GM23338 (cell line): ENCODE data around the gene DMKN. TPM values are rescaled to one million over a fixed set of nuclear protein-coding genes. Genes with fewer than 3 reads are reported as not detected.

Experiments used
- ATAC-seq: fragments of 200-7000 bp; cut with Tn5 transposase; 3 replicates; pipeline ENCODE4 v1.9.1; 2020
- DNase-seq: peaks from one replicate; pipeline ENCODE4 v3.0.0-alpha.2; 2015; ENCODE audit warnings: low spot score
- H2AFZ ChIP-seq: fragments of 200-600 bp; sonication (generic); 2 replicates; pipeline ENCODE4 v1.8.0; 2016; ENCODE audit warnings: antibody characterized with exemption, mild to moderate bottlenecking, moderate library complexity
- H3F3A ChIP-seq: fragments of 200-600 bp; sonication (generic); replicated peaks from 2 replicates; pipeline ENCODE4 v1.8.0; 2017; ENCODE audit warnings: antibody characterized with exemption, mixed run types, low read depth
- H3K27ac ChIP-seq: fragments of 200-600 bp; sonication (generic); 2 replicates; pipeline ENCODE4 v1.6.1; 2016; ENCODE audit warnings: low read depth
- H3K27me3 ChIP-seq: fragments of 200-600 bp; sonication (generic); 2 replicates; pipeline ENCODE4 v1.8.0; 2016; ENCODE audit warnings: mild to moderate bottlenecking, mixed run types, moderate library complexity; ENCODE audit not compliant: insufficient read depth
- H3K36me3 ChIP-seq: fragments of 200-600 bp; sonication (generic); 2 replicates; pipeline ENCODE4 v1.8.0; 2016; ENCODE audit warnings: mild to moderate bottlenecking; ENCODE audit not compliant: insufficient read depth
- H3K4me1 ChIP-seq: fragments of 200-600 bp; sonication (generic); 2 replicates; pipeline ENCODE4 v1.8.0; 2016; ENCODE audit warnings: mild to moderate bottlenecking, moderate library complexity; ENCODE audit not compliant: insufficient read depth
- H3K4me2 ChIP-seq: fragments of 200-600 bp; sonication (generic); 2 replicates; pipeline ENCODE4 v1.7.1; 2017; ENCODE audit warnings: mixed run types
- H3K4me3 ChIP-seq: fragments of 200-600 bp; sonication (generic); 2 replicates; pipeline ENCODE4 v1.6.1; 2016; ENCODE audit warnings: mixed run types
- H3K79me2 ChIP-seq: fragments of 200-600 bp; sonication (generic); replicated peaks from 2 replicates; pipeline ENCODE4 v1.8.0; 2017; ENCODE audit warnings: mild to moderate bottlenecking; ENCODE audit not compliant: insufficient read depth
- H3K9me2 ChIP-seq: fragments of 200-600 bp; sonication (generic); 2 replicates; pipeline ENCODE4 v1.8.0; 2017; ENCODE audit not compliant: insufficient read depth
- H4K20me1 ChIP-seq: fragments of 200-600 bp; sonication (generic); replicated peaks from 2 replicates; pipeline ENCODE4 v1.8.0; 2017; ENCODE audit warnings: mild to moderate bottlenecking; ENCODE audit not compliant: insufficient read depth
- H3K27ac Mint-ChIP-seq: 2 replicates; pipeline ENCODE4 v1.8.0; 2020; ENCODE audit warnings: inconsistent platforms, mild to moderate bottlenecking, moderate library complexity, mixed read lengths
- H3K27me3 Mint-ChIP-seq: 3 replicates; pipeline ENCODE4 v1.8.0; 2022; ENCODE audit warnings: low read depth, mild to moderate bottlenecking, moderate library complexity, mixed read lengths, inconsistent platforms; ENCODE audit not compliant: insufficient read depth, poor library complexity
- H3K36me3 Mint-ChIP-seq: 3 replicates; pipeline ENCODE4 v1.8.0; 2021; ENCODE audit warnings: low read depth, mild to moderate bottlenecking, inconsistent platforms, moderate library complexity, mixed read lengths
- H3K4me1 Mint-ChIP-seq: 3 replicates; pipeline ENCODE4 v1.8.0; 2020; ENCODE audit warnings: mild to moderate bottlenecking, inconsistent platforms, mixed read lengths
- H3K4me3 Mint-ChIP-seq: 3 replicates; pipeline ENCODE4 v1.8.0; 2021; ENCODE audit warnings: moderate library complexity, mild to moderate bottlenecking, inconsistent platforms, mixed read lengths
- H3K9me3 Mint-ChIP-seq: 3 replicates; pipeline ENCODE4 v1.8.0; 2020; ENCODE audit warnings: moderate library complexity, mild to moderate bottlenecking, inconsistent platforms, mixed read lengths
- CREB1 ChIP-seq: fragments of 250-450 bp; sonication (Bioruptor Pico); IDR thresholded peaks from 2 replicates; pipeline ENCODE4 v1.5.0; 2020; ENCODE audit warnings: low read depth, mild to moderate bottlenecking, moderate library complexity
- EZH2 ChIP-seq: fragments of 200-600 bp; sonication (generic); IDR thresholded peaks from one replicate; pipeline ENCODE4 v1.8.0; 2017; ENCODE audit warnings: antibody characterized with exemption, mild to moderate bottlenecking, low read depth; ENCODE audit not compliant: unreplicated experiment
- EZH2phosphoT487 ChIP-seq: fragments of 200-600 bp; sonication (generic); IDR thresholded peaks from one replicate; pipeline ENCODE4 v1.8.1; 2018; ENCODE audit warnings: antibody characterized with exemption; ENCODE audit not compliant: unreplicated experiment
- JUNB ChIP-seq: IDR thresholded peaks from one replicate; pipeline ENCODE4 v1.6.1; 2016; ENCODE audit warnings: antibody characterized with exemption; ENCODE audit not compliant: unreplicated experiment
- NANOG ChIP-seq: IDR thresholded peaks from 2 replicates; pipeline ENCODE4 v1.6.1; 2016; ENCODE audit warnings: antibody characterized with exemption, borderline replicate concordance
- POLR2AphosphoS5 ChIP-seq: IDR thresholded peaks from 2 replicates; pipeline ENCODE4 v1.6.1; 2016; ENCODE audit warnings: antibody characterized with exemption, low read depth
- STAT1 ChIP-seq: IDR thresholded peaks from one replicate; pipeline ENCODE4 v1.6.1; 2016; ENCODE audit warnings: antibody characterized with exemption; ENCODE audit not compliant: unreplicated experiment
- ZNF331 ChIP-seq: fragments of 250-450 bp; sonication (Bioruptor Pico); IDR thresholded peaks from 2 replicates; pipeline ENCODE4 v1.5.0; 2020; ENCODE audit warnings: low read depth, mild to moderate bottlenecking, moderate library complexity
- polyA plus RNA-seq: library from polyadenylated mRNA; unstranded; fragments of >200 nt; fragmentation: Nextera tagmentation; extraction: Ambion mirVana; gene quantifications from 2 replicates; pipeline ENCODE4 v1.2.1, GENCODE V29; 2016
- total RNA-seq: library from RNA; depleted of rRNA; stranded (reverse); fragments of >200 nt; shearing (Covaris generic); gene quantifications from 2 replicates; pipeline ENCODE4 v1.2.3, GENCODE V29; 2014
- TF ChIP-seq, protein P1 (sequence below): IDR thresholded peaks from one replicate; pipeline ENCODE4 v1.6.1; 2018; ENCODE audit warnings: antibody characterized with exemption; ENCODE audit not compliant: unreplicated experiment
- TF ChIP-seq, protein P2 (sequence below): IDR thresholded peaks from 2 replicates; pipeline ENCODE4 v1.6.1; 2016; ENCODE audit warnings: antibody characterized with exemption
- TF ChIP-seq, protein P3 (sequence below), 2 experiments: fragments of 200-600 bp in 1 of 2; sonication (generic) in 1 of 2; conservative IDR thresholded peaks; 2 replicates each; pipeline versions ENCODE4 v1.5.1 to v1.6.1; 2016 to 2017; ENCODE audit warnings: antibody characterized with exemption in 2 of 2, low read depth in 2 of 2, mild to moderate bottlenecking in 2 of 2, moderate library complexity in 1 of 2

Gene DMKN
- total and polyA plus RNA-seq, 2 experiments from 2014 or later, result 259 to 569 TPM

DNA sequence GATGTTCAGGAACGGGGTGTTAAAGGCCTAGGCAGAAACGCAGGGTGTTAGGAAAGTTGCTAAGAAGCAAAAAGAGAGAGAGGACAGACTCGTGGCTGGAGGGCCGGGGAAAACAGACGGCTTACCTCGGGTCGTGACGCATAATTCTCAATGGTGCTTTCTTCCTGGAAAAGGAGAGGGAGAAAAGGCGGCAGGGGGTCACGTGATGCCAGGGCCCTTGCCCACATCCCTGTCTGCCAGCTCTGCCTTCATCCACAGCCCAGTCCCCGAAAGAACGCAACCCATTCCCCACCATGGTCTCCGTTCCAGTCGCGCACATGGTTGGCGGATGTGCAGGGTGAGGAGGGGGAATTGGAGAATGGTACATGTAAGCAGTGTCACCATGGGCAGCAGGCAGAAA is 24.8 kb downstream of the DMKN start (continued):
- TF ChIP-seq, protein P1, sequence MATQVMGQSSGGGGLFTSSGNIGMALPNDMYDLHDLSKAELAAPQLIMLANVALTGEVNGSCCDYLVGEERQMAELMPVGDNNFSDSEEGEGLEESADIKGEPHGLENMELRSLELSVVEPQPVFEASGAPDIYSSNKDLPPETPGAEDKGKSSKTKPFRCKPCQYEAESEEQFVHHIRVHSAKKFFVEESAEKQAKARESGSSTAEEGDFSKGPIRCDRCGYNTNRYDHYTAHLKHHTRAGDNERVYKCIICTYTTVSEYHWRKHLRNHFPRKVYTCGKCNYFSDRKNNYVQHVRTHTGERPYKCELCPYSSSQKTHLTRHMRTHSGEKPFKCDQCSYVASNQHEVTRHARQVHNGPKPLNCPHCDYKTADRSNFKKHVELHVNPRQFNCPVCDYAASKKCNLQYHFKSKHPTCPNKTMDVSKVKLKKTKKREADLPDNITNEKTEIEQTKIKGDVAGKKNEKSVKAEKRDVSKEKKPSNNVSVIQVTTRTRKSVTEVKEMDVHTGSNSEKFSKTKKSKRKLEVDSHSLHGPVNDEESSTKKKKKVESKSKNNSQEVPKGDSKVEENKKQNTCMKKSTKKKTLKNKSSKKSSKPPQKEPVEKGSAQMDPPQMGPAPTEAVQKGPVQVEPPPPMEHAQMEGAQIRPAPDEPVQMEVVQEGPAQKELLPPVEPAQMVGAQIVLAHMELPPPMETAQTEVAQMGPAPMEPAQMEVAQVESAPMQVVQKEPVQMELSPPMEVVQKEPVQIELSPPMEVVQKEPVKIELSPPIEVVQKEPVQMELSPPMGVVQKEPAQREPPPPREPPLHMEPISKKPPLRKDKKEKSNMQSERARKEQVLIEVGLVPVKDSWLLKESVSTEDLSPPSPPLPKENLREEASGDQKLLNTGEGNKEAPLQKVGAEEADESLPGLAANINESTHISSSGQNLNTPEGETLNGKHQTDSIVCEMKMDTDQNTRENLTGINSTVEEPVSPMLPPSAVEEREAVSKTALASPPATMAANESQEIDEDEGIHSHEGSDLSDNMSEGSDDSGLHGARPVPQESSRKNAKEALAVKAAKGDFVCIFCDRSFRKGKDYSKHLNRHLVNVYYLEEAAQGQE, result no peak
- TF ChIP-seq JUNB, result no peak

DNA sequence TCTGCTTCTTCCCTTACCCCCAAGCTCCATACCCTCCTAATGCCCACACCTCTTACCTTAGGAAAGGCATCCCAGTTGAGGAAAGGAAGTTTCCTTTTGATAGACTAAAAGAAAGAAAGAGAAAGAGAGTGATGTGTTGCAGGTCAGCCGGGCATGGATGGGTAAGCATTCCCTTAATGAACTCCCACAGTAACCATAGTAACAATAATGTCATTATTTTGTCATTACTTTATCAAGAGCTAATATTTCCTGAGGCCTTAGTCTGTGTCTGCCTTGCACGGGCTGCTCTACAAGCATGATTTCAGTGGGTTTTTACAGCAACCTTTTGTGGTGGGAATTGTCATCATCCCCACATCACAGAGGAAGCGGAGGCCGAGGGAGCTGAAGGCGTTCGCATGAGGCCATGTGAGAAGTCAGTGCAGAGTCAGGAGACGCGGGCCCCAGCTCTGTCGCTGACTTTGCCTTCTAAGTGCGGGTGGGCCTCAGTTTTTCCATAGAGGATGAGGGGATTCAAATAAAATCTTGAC is 25.7 kb downstream of the DMKN start:
- H3K27me3 ChIP-seq, result no peaks in the 10 kb centered on the region
- no peaks in the 10 kb centered on the region for H3K36me3 Mint-ChIP-seq
- H3K36me3 ChIP-seq, result no peaks in the 10 kb centered on the region
- no peaks in the 10 kb centered on the region; the same call in 2 of the 3 replicates for H3K9me3 Mint-ChIP-seq
- H3K4me1 ChIP-seq, result no peaks in the 10 kb centered on the region
- no peaks in the 10 kb centered on the region for H3F3A ChIP-seq
- DNase-seq, result no peak
- H2AFZ ChIP-seq, result no peak overlapping the region
- H3K27me3 Mint-ChIP-seq, result peaks cover 7% of the 10 kb centered on the region
- H3K4me3 ChIP-seq, result no peak overlapping the region
- H3K79me2 ChIP-seq, result no peaks in the 10 kb centered on the region
- H3K9me2 ChIP-seq, result no peaks in the 10 kb centered on the region
- H3K4me2 ChIP-seq, result no peak overlapping the region
- no peaks in the 10 kb centered on the region for H4K20me1 ChIP-seq
- TF ChIP-seq, protein P2, sequence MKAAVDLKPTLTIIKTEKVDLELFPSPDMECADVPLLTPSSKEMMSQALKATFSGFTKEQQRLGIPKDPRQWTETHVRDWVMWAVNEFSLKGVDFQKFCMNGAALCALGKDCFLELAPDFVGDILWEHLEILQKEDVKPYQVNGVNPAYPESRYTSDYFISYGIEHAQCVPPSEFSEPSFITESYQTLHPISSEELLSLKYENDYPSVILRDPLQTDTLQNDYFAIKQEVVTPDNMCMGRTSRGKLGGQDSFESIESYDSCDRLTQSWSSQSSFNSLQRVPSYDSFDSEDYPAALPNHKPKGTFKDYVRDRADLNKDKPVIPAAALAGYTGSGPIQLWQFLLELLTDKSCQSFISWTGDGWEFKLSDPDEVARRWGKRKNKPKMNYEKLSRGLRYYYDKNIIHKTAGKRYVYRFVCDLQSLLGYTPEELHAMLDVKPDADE, result no peak
- ATAC-seq, result no peak
- peaks cover 3% of the 10 kb centered on the region; the same call in 2 of the 3 replicates for H3K4me1 Mint-ChIP-seq
- H3K27ac Mint-ChIP-seq, result no peak overlapping the region
- H3K4me3 Mint-ChIP-seq, result no peak overlapping the region
- no peak overlapping the region for H3K27ac ChIP-seq

DNA sequence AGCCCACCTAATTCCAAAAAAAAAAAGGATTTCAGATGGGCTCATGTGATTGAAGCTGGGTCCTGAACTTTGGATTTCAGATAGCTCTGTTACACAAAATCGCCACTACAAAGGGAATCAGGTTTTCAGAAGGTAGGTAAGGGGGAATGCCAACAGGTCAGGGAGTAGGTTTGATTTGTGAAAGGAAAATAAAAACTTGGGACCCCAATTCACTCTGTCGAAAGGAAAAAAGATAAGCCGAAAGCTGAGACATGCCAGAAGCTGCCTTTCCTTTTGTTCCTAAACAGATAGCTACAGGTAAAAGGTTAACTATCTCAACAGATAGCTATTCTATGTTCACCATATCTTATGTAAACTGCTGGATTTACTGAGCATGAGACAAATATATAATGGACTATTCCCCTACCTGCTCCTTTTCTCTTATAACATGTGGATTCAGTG is 27.2 kb downstream of the DMKN start:
- Mint-ChIP-seq H3K4me1 (peaks cover 3% of the 10 kb centered on the region; the same call in 2 of the 3 replicates), H3K36me3 (no peaks in the 10 kb centered on the region), H3K4me3 (no peak overlapping the region), H3K27me3 (peaks cover 11% of the 10 kb centered on the region), H3K9me3 (no peaks in the 10 kb centered on the region; the same call in 2 of the 3 replicates), H3K27ac (no peak overlapping the region)
- Histone ChIP-seq H4K20me1 (no peaks in the 10 kb centered on the region), H3K9me2 (no peaks in the 10 kb centered on the region), H3K27ac (no peak overlapping the region), H3K36me3 (no peaks in the 10 kb centered on the region), H3K79me2 (no peaks in the 10 kb centered on the region), H2AFZ (no peak overlapping the region), H3F3A (no peaks in the 10 kb centered on the region), H3K4me2 (no peak overlapping the region), H3K27me3 (no peaks in the 10 kb centered on the region), H3K4me1 (no peaks in the 10 kb centered on the region), H3K4me3 (no peak overlapping the region)
- ATAC-seq (no peak), DNase-seq (no peak)
- TF ChIP-seq STAT1, result no peak
- TF ChIP-seq, protein P1, result no peak
- TF ChIP-seq ZNF331 (CRISPR knock-in tag), result no peak
- TF ChIP-seq, protein P3, sequence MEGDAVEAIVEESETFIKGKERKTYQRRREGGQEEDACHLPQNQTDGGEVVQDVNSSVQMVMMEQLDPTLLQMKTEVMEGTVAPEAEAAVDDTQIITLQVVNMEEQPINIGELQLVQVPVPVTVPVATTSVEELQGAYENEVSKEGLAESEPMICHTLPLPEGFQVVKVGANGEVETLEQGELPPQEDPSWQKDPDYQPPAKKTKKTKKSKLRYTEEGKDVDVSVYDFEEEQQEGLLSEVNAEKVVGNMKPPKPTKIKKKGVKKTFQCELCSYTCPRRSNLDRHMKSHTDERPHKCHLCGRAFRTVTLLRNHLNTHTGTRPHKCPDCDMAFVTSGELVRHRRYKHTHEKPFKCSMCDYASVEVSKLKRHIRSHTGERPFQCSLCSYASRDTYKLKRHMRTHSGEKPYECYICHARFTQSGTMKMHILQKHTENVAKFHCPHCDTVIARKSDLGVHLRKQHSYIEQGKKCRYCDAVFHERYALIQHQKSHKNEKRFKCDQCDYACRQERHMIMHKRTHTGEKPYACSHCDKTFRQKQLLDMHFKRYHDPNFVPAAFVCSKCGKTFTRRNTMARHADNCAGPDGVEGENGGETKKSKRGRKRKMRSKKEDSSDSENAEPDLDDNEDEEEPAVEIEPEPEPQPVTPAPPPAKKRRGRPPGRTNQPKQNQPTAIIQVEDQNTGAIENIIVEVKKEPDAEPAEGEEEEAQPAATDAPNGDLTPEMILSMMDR (conservative IDR thresholded peaks at IDR 0.05; ENCODE audit: low read depth in 2 of 2), result no peak
- TF ChIP-seq NANOG, result no peak
- no peak for TF ChIP-seq EZH2phosphoT487
- TF ChIP-seq JUNB, result no peak
- no peak for TF ChIP-seq CREB1 (CRISPR knock-in tag)
- TF ChIP-seq, protein P2, result no peak
- TF ChIP-seq EZH2, result no peak
- no peak for TF ChIP-seq POLR2AphosphoS5
